Measurements from ENCODE around the gene CYB561A3. TPM values are rescaled to one million over a fixed set of nuclear protein-coding genes. Genes with fewer than 3 reads are reported as not detected.

The CYB561A3 gene
- 100 to 1,000 TPM in 1 of 4 donors, 10 to 100 TPM in 3; 75.9 to 112 (median 87.4) TPM for total RNA-seq

GRCh38 chr11:61361741-61362541 is at the start of gene CYB561A3, which contains the start of gene TMEM138:
CYB561A3 (minus strand) TSS chr11:61361882; CDS start chr11:61356713, 5,169 bp downstream.
TMEM138 (plus strand) TSS chr11:61362374; CDS start chr11:61364391, 2,017 bp downstream.
- no peaks in the 10 kb centered on the region for H3K9me3 ChIP-seq
- peak within 1 kb of the TSS; percentile 55 to 73 (median 59) for H3K4me3 ChIP-seq
- DNase-seq, result peak; percentile 94 to 97 (median 94)
- peak within 1 kb of the TSS; percentile 92 to 98 (median 94) for H3K27ac ChIP-seq
- H3K27me3 ChIP-seq, result no peaks in the 10 kb centered on the region
- TF ChIP-seq POLR2A (IDR thresholded peaks at IDR 0.05) (peak; percentile 91 to 95), CTCF (IDR thresholded peaks at IDR 0.05) (peak in 1 of 6 experiments; percentile 2)
- peaks cover 0 to 32% (median 4%) of the 10 kb centered on the region in 4 donors for H3K4me1 ChIP-seq
- H3K36me3 ChIP-seq, result peaks cover 0 to 32% (median 4%) of the 10 kb centered on the region in 3 donors

GRCh38 chr11:61406991-61407728 is 45.5 kb upstream of the CYB561A3 start:
- H3K36me3 ChIP-seq, result peaks cover 0 to 97% (median 0%) of the 10 kb centered on the region in 3 donors
- no peaks in the 10 kb centered on the region for H3K9me3 ChIP-seq
- H3K27me3 ChIP-seq, result no peaks in the 10 kb centered on the region
- H3K27ac ChIP-seq, result no peak overlapping the region
- no peaks in the 10 kb centered on the region for H3K4me1 ChIP-seq
- TF ChIP-seq POLR2A (IDR thresholded peaks at IDR 0.05) (no peak), CTCF (IDR thresholded peaks at IDR 0.05) (no peak)
- DNase-seq, result no peak
- no peak overlapping the region for H3K4me3 ChIP-seq

GRCh38 chr11:61406067-61406466 is 44.4 kb upstream of the CYB561A3 start:
- Histone ChIP-seq H3K4me1 (no peaks in the 10 kb centered on the region), H3K36me3 (peaks cover 0 to 87% (median 0%) of the 10 kb centered on the region in 3 donors), H3K9me3 (no peaks in the 10 kb centered on the region), H3K27ac (no peak overlapping the region), H3K27me3 (no peaks in the 10 kb centered on the region), H3K4me3 (no peak overlapping the region)
- TF ChIP-seq POLR2A (IDR thresholded peaks at IDR 0.05), result no peak
- TF ChIP-seq CTCF (IDR thresholded peaks at IDR 0.05), result no peak
- DNase-seq, result no peak

GRCh38 chr11:61404641-61405040 is 43.0 kb upstream of the CYB561A3 start:
- no peaks in the 10 kb centered on the region for H3K27me3 ChIP-seq
- H3K36me3 ChIP-seq, result peaks cover 0 to 73% (median 0%) of the 10 kb centered on the region in 3 donors
- H3K9me3 ChIP-seq, result no peaks in the 10 kb centered on the region
- H3K4me1 ChIP-seq, result no peaks in the 10 kb centered on the region
- H3K27ac ChIP-seq, result no peak overlapping the region
- TF ChIP-seq CTCF (IDR thresholded peaks at IDR 0.05) (no peak), POLR2A (IDR thresholded peaks at IDR 0.05) (no peak)
- H3K4me3 ChIP-seq, result no peak overlapping the region
- DNase-seq, result no peak

- H3K27ac ChIP-seq, result no peak overlapping the region
- peaks cover 0 to 67% (median 0%) of the 10 kb centered on the region in 3 donors for H3K36me3 ChIP-seq
- no peaks in the 10 kb centered on the region for H3K4me1 ChIP-seq
- no peaks in the 10 kb centered on the region for H3K9me3 ChIP-seq
- no peaks in the 10 kb centered on the region for H3K27me3 ChIP-seq
- no peak overlapping the region for H3K4me3 ChIP-seq
- DNase-seq, result no peak
- no peak for TF ChIP-seq POLR2A (IDR thresholded peaks at IDR 0.05)
- no peak for TF ChIP-seq CTCF (IDR thresholded peaks at IDR 0.05)
Measured at GRCh38 chr11:61404103-61404502, 42.4 kb upstream of the CYB561A3 start.

Measured in Peyer's patch (tissue), 4 donors.